AG09309 (cell line): Measurements from ENCODE around the gene PFN1.

Source experiments
- DNase-seq: peaks from one replicate; pipeline ENCODE4 v3.0.0-alpha.2; 2010; ENCODE audit warnings: low read depth
- H3K4me3 ChIP-seq: 2 replicates; pipeline ENCODE4 v1.5.1; 2011; ENCODE audit warnings: mild to moderate bottlenecking, low read depth, low read length, moderate library complexity; ENCODE audit not compliant: control insufficient read depth
- CTCF ChIP-seq: IDR thresholded peaks from 2 replicates; pipeline ENCODE4 v1.5.1; 2011; ENCODE audit warnings: mild to moderate bottlenecking, low read depth, low read length, inconsistent platforms; ENCODE audit not compliant: insufficient read depth, control insufficient read depth; ENCODE audit errors: missing control alignments

The PFN1 gene

GRCh38 chr17:4986403-4986802 lies 38.1 kb upstream of the PFN1 start:
- H3K4me3 ChIP-seq: peak overlapping the region; percentile 89
- TF ChIP-seq CTCF: no peak
- DNase-seq: no peak

GRCh38 chr17:4982305-4982704 lies 34.0 kb upstream of the PFN1 start:
- DNase-seq: no peak
- TF ChIP-seq CTCF: no peak
- H3K4me3 ChIP-seq: no peak overlapping the region

- TF ChIP-seq CTCF: peak; percentile 63
- DNase-seq: no peak
- H3K4me3 ChIP-seq: no peak overlapping the region
Observed at GRCh38 chr17:4980644-4981216, 32.4 kb upstream of the PFN1 start.

GRCh38 chr17:4978726-4979125 lies 30.4 kb upstream of the PFN1 start:
- no peak for DNase-seq
- no peak for TF ChIP-seq CTCF
- no peak overlapping the region for H3K4me3 ChIP-seq

GRCh38 chr17:4974115-4974670 lies 25.9 kb upstream of the PFN1 start:
- no peak overlapping the region for H3K4me3 ChIP-seq
- DNase-seq: no peak
- TF ChIP-seq CTCF: no peak

- TF ChIP-seq CTCF: no peak
Observed at GRCh38 chr17:4973256-4974114, 25.2 kb upstream of the PFN1 start.

More at GRCh38 chr17:4973256-4974114, 25.2 kb upstream of the PFN1 start:
- no peak for DNase-seq
- no peak overlapping the region for H3K4me3 ChIP-seq
